DND-41 (cell line): ENCODE measurements around the gene COQ6.

ENCODE experiments used
- ATAC-seq: fragments of 200-7000 bp; cut with Tn5 transposase; 3 replicates; pipeline ENCODE4 v1.9.1; 2021; ENCODE audit warnings: low read depth; ENCODE audit not compliant: insufficient read depth
- DNase-seq: peaks from one replicate; pipeline ENCODE4 v3.0.0-alpha.2; 2020
- H2AFZ ChIP-seq: 2 replicates; pipeline ENCODE4 v1.6.0; 2012; ENCODE audit warnings: low read depth, low read length
- H3K27ac ChIP-seq: 2 replicates; pipeline ENCODE4 v1.5.1; 2012; ENCODE audit warnings: low read length, inconsistent platforms
- H3K27me3 ChIP-seq: fragments of 200-600 bp; sonication (generic); 2 replicates; pipeline ENCODE4 v1.6.0; 2012; ENCODE audit warnings: low read length, mild to moderate bottlenecking, inconsistent platforms; ENCODE audit not compliant: insufficient read depth, poor library complexity
- H3K36me3 ChIP-seq: 2 replicates; pipeline ENCODE4 v1.5.1; 2012; ENCODE audit warnings: low read length, inconsistent platforms; ENCODE audit not compliant: insufficient read depth
- H3K4me1 ChIP-seq: 2 replicates; pipeline ENCODE4 v1.5.1; 2012; ENCODE audit warnings: mild to moderate bottlenecking, low read length; ENCODE audit not compliant: insufficient read depth
- H3K4me2 ChIP-seq: 2 replicates; pipeline ENCODE4 v1.6.0; 2012; ENCODE audit warnings: mild to moderate bottlenecking, moderate library complexity, low read length, inconsistent platforms; ENCODE audit not compliant: insufficient read depth
- H3K4me3 ChIP-seq, 2 experiments: fragments of 200-600 bp in 1 of 2; shearing (Covaris generic) in 1 of 2; 2 replicates each; pipeline ENCODE4 v1.5.1; 2012 to 2016; ENCODE audit warnings: inconsistent platforms in 2 of 2, low read length in 2 of 2, mild to moderate bottlenecking in 2 of 2, low read depth in 1 of 2, moderate library complexity in 1 of 2
- H3K79me2 ChIP-seq: 2 replicates; pipeline ENCODE4 v1.6.0; 2012; ENCODE audit warnings: low read length, inconsistent platforms; ENCODE audit not compliant: insufficient read depth
- H3K9ac ChIP-seq: 2 replicates; pipeline ENCODE4 v1.6.0; 2012; ENCODE audit warnings: low read depth, mild to moderate bottlenecking, inconsistent platforms, low read length, moderate library complexity
- H3K9me3 ChIP-seq: 2 replicates; pipeline ENCODE4 v1.5.1; 2012; ENCODE audit warnings: low read length, moderate library complexity, mild to moderate bottlenecking, inconsistent platforms; ENCODE audit not compliant: insufficient read depth, severe bottlenecking
- H4K20me1 ChIP-seq: 2 replicates; pipeline ENCODE4 v1.6.0; 2012; ENCODE audit warnings: low read length; ENCODE audit not compliant: insufficient read depth
- EZH2 ChIP-seq: IDR thresholded peaks from 3 replicates; pipeline ENCODE4 v1.6.1; 2012; ENCODE audit warnings: borderline replicate concordance, low read depth, mild to moderate bottlenecking, moderate library complexity, low read length, inconsistent platforms; ENCODE audit not compliant: severe bottlenecking
- TF ChIP-seq, protein P1 (sequence below): IDR thresholded peaks from 2 replicates; pipeline ENCODE4 v1.5.1; 2012; ENCODE audit warnings: borderline replicate concordance, low read length, moderate library complexity, mild to moderate bottlenecking; ENCODE audit not compliant: poor library complexity, severe bottlenecking; ENCODE audit errors: extremely low read depth

Gene COQ6

DNA sequence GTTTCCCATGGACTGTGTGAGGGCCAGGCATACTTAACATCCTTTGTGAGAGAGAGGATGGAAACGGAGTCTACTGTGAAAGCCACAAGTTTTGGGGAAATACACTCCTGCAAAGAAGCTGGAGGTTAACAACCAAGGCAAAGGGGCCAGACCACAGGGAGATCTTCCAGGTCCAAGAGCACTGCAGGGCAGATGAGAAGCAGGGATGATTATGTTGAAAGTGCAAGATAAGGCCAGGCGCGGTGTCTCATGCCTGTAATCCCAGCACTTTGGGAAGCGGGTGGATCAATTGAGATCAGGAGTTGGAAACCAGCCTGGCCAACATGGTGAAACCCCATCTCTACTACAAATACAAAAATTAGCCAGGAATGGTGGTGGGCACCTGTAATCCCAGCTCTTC, 15.1 kb downstream of the COQ6 start:
- no peaks in the 10 kb centered on the region for H4K20me1 ChIP-seq
- H3K27me3 ChIP-seq = no peaks in the 10 kb centered on the region
- TF ChIP-seq EZH2 = no peak
- TF ChIP-seq, protein P1, sequence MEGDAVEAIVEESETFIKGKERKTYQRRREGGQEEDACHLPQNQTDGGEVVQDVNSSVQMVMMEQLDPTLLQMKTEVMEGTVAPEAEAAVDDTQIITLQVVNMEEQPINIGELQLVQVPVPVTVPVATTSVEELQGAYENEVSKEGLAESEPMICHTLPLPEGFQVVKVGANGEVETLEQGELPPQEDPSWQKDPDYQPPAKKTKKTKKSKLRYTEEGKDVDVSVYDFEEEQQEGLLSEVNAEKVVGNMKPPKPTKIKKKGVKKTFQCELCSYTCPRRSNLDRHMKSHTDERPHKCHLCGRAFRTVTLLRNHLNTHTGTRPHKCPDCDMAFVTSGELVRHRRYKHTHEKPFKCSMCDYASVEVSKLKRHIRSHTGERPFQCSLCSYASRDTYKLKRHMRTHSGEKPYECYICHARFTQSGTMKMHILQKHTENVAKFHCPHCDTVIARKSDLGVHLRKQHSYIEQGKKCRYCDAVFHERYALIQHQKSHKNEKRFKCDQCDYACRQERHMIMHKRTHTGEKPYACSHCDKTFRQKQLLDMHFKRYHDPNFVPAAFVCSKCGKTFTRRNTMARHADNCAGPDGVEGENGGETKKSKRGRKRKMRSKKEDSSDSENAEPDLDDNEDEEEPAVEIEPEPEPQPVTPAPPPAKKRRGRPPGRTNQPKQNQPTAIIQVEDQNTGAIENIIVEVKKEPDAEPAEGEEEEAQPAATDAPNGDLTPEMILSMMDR = no peak
- H3K79me2 ChIP-seq = no peaks in the 10 kb centered on the region
- no peak overlapping the region for H3K27ac ChIP-seq
- no peak overlapping the region for H2AFZ ChIP-seq
- DNase-seq (no peak), ATAC-seq (no peak)
- no peak overlapping the region for H3K4me2 ChIP-seq
- H3K9ac ChIP-seq = no peak overlapping the region
- H3K4me1 ChIP-seq = no peaks in the 10 kb centered on the region
- peaks cover 61% of the 10 kb centered on the region for H3K36me3 ChIP-seq
- H3K4me3 ChIP-seq = no peak overlapping the region
- no peaks in the 10 kb centered on the region for H3K9me3 ChIP-seq

DNA sequence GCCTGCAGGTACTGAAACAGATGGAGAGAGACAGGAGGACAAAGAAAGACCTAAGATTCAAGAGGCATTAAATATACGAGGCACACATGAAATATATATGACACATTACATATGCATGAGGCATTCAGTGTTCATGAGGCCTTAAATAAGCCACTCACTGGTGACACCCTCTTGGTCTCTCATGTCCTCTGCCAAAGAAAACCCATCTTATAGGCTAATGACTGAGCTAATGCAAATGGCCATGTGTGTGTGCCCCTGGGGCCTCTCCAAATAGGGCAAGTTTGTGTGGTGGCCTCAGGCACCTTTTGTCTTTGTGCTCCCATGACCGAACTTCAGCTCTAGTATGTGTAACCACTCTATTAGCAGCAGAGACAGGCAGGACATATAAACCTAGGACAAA, 18.8 kb downstream of the COQ6 start:
- Histone ChIP-seq H3K9me3 (no peaks in the 10 kb centered on the region), H3K27ac (no peak overlapping the region), H3K4me2 (no peak overlapping the region), H3K27me3 (no peaks in the 10 kb centered on the region), H3K36me3 (peaks cover 44% of the 10 kb centered on the region), H3K79me2 (no peaks in the 10 kb centered on the region), H2AFZ (no peak overlapping the region), H3K4me1 (no peaks in the 10 kb centered on the region), H4K20me1 (no peaks in the 10 kb centered on the region), H3K4me3 (no peak overlapping the region), H3K9ac (no peak overlapping the region)
- no peak for TF ChIP-seq EZH2
- TF ChIP-seq, protein P1 = no peak
- DNase-seq (no peak), ATAC-seq (no peak)

DNA sequence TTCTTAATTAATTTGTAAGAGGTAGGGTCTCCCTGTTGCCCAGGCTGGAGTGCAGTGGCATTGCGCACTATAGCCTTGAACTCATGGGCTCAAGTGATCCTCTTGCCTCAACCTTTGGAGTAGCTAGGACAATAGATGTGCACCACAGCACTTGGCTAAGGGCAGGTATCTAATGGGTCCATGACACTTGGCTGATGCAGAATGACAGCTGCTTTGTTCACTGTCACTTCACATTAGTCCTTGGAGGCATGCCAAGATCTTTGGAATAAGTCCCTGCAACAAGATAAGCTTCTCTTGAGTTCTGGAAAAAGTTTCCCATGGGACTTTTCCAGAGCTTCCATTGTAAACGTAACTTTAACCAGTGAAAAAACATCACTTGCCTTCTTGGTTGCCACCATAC, 23.4 kb downstream of the COQ6 start:
- no peaks in the 10 kb centered on the region for H4K20me1 ChIP-seq

More for the DNA sequence above, 23.4 kb downstream of the COQ6 start:
- Histone ChIP-seq H3K4me3 (no peak overlapping the region), H3K79me2 (no peaks in the 10 kb centered on the region), H2AFZ (no peak overlapping the region), H3K4me2 (no peak overlapping the region), H3K4me1 (no peaks in the 10 kb centered on the region), H3K9me3 (no peaks in the 10 kb centered on the region), H3K9ac (no peak overlapping the region), H3K27ac (no peak overlapping the region), H3K27me3 (no peaks in the 10 kb centered on the region), H3K36me3 (peaks cover 49% of the 10 kb centered on the region)
- DNase-seq (no peak), ATAC-seq (no peak)
- TF ChIP-seq, protein P1 = no peak
